CD14-positive monocyte (primary cell): ENCODE data around the gene BCAR1. TPM values are rescaled to one million over a fixed set of nuclear protein-coding genes. Genes with fewer than 3 reads are reported as not detected.

Experiments
- DNase-seq, 3 donors: peaks; one replicate each; pipeline ENCODE4 v3.0.0-alpha.2; 2011 to 2022
- H2AFZ ChIP-seq: 2 replicates; pipeline ENCODE4 v1.6.0; 2012; ENCODE audit warnings: mild to moderate bottlenecking, low read depth, low read length, inconsistent platforms; ENCODE audit not compliant: insufficient read depth, poor library complexity, severe bottlenecking
- H3K27ac ChIP-seq, 2 donors: 1 replicate in 1 of 2; 2 replicates in 1 of 2; pipeline ENCODE4 v1.5.1; 2012 to 2013; ENCODE audit warnings: low read length in 2 of 2, control low read depth in 1 of 2, inconsistent platforms in 1 of 2, low read depth in 1 of 2, mild to moderate bottlenecking in 1 of 2
- H3K27me3 ChIP-seq, 2 donors: one replicate each; pipeline versions ENCODE4 v1.6.0 to v1.6.1; 2011 to 2013; ENCODE audit warnings: low read length in 2 of 2; ENCODE audit not compliant: control insufficient read depth in 2 of 2, insufficient read depth in 2 of 2
- H3K36me3 ChIP-seq, 2 donors: replicated peaks in 1 of 2; 1 replicate in 1 of 2; 2 replicates in 1 of 2; pipeline versions ENCODE4 v1.5.1 to v1.6.1; 2012 to 2013; ENCODE audit warnings: low read length in 2 of 2, control low read depth in 1 of 2, inconsistent platforms in 1 of 2, mild to moderate bottlenecking in 1 of 2; ENCODE audit not compliant: insufficient read depth in 2 of 2, control insufficient read depth in 1 of 2
- H3K4me1 ChIP-seq, 2 donors: 1 replicate in 1 of 2; 2 replicates in 1 of 2; pipeline versions ENCODE4 v1.5.1 to v1.6.1; 2012 to 2013; ENCODE audit warnings: low read length in 2 of 2, control low read depth in 1 of 2, inconsistent platforms in 1 of 2, mild to moderate bottlenecking in 1 of 2, moderate library complexity in 1 of 2; ENCODE audit not compliant: insufficient read depth in 2 of 2, control insufficient read depth in 1 of 2
- H3K4me2 ChIP-seq: replicated peaks from 2 replicates; pipeline ENCODE3; 2012; ENCODE audit warnings: low read length, moderate library complexity, mild to moderate bottlenecking; ENCODE audit not compliant: poor library complexity, severe bottlenecking; ENCODE audit errors: extremely low read depth
- H3K4me3 ChIP-seq, 3 experiments: fragments of 200-600 bp in 1 of 3; sonication (generic) in 1 of 3; replicated peaks in 1 of 3; 1 replicate in 2 of 3; 2 replicates in 1 of 3; pipeline ENCODE4 v1.5.1; 2011 to 2013; ENCODE audit warnings: low read length in 3 of 3, mild to moderate bottlenecking in 3 of 3, control low read depth in 2 of 3, low read depth in 2 of 3, inconsistent platforms in 1 of 3, moderate library complexity in 1 of 3
- H3K79me2 ChIP-seq: 2 replicates; pipeline ENCODE4 v1.6.0; 2012; ENCODE audit warnings: mild to moderate bottlenecking, control low read depth, inconsistent platforms, low read length, moderate library complexity; ENCODE audit not compliant: insufficient read depth
- H3K9ac ChIP-seq: 2 replicates; pipeline ENCODE4 v1.6.0; 2017; ENCODE audit warnings: low read length, mild to moderate bottlenecking; ENCODE audit not compliant: insufficient read depth, poor library complexity, severe bottlenecking
- H3K9me3 ChIP-seq, 2 donors: replicated peaks in 1 of 2; 1 replicate in 1 of 2; 2 replicates in 1 of 2; pipeline versions ENCODE4 v1.5.1 to v1.6.1; 2012 to 2013; ENCODE audit warnings: low read length in 2 of 2, control low read depth in 1 of 2; ENCODE audit not compliant: control insufficient read depth in 1 of 2, insufficient read depth in 1 of 2
- H4K20me1 ChIP-seq: 2 replicates; pipeline ENCODE4 v1.6.0; 2012; ENCODE audit warnings: mild to moderate bottlenecking, low read length, control low read depth, moderate library complexity; ENCODE audit not compliant: insufficient read depth
- H3K27ac Mint-ChIP-seq, 7 donors: one replicate each; pipeline ENCODE4 v1.8.0; 2020; ENCODE audit warnings: mild to moderate bottlenecking in 7 of 7, mixed read lengths in 7 of 7, moderate library complexity in 6 of 7, inconsistent platforms in 2 of 7
- H3K27me3 Mint-ChIP-seq, 3 donors: one replicate each; pipeline ENCODE4 v1.8.0; 2021 to 2022; ENCODE audit warnings: low read depth in 3 of 3, mild to moderate bottlenecking in 3 of 3, mixed read lengths in 3 of 3, moderate library complexity in 3 of 3, inconsistent platforms in 1 of 3
- H3K36me3 Mint-ChIP-seq, 2 donors: one replicate each; pipeline ENCODE4 v1.8.0; 2020; ENCODE audit warnings: mixed read lengths in 2 of 2, inconsistent platforms in 1 of 2, mild to moderate bottlenecking in 1 of 2
- H3K4me1 Mint-ChIP-seq: one replicate; pipeline ENCODE4 v1.8.0; 2020; ENCODE audit warnings: mild to moderate bottlenecking, mixed read lengths
- H3K4me3 Mint-ChIP-seq, 2 donors: one replicate each; pipeline ENCODE4 v1.8.0; 2020; ENCODE audit warnings: mild to moderate bottlenecking in 2 of 2, mixed read lengths in 2 of 2, moderate library complexity in 1 of 2
- H3K9me3 Mint-ChIP-seq, 7 donors: one replicate each; pipeline ENCODE4 v1.8.0; 2020 to 2022; ENCODE audit warnings: mixed read lengths in 7 of 7, mild to moderate bottlenecking in 6 of 7, moderate library complexity in 6 of 7, inconsistent platforms in 2 of 7
- WGBS: methylation state at CpG from one replicate; pipeline ENCODE4 v1.1.5; 2013; ENCODE audit warnings: missing lambda C conversion rate; ENCODE audit not compliant: insufficient coverage; 5-methylcytosine and 5-hydroxymethylcytosine counted together
- intact Hi-C, 2 donors: fragments of 100-400 bp; cut with micrococcal nuclease; formaldehyde crosslinking; loops; one replicate each; pipeline versions ENCODE4 v1.15.0 to v1.15.1; 2023
- polyA plus RNA-seq, 3 donors: library from polyadenylated mRNA; depleted of rRNA in 1 of 3; unstranded in 2 of 3; stranded (reverse) in 1 of 3; fragments of 300-500 nt in 2 of 3; fragments of >200 nt in 1 of 3; fragmentation: Illumina TruSeq in 2 of 3; gene quantifications; 1 replicate in 2 of 3; 2 replicates in 1 of 3; pipeline ENCODE4 v1.2.3, GENCODE V29; 2012 to 2021
- TF ChIP-seq, protein P1 (sequence below): fragments of 200-600 bp; IDR thresholded peaks from one replicate; pipeline ENCODE4 v1.8.0; 2022; ENCODE audit warnings: antibody characterized with exemption, mild to moderate bottlenecking

BCAR1 gene
- polyA plus RNA-seq, 3 donors, result not detected

GRCh38 chr16:75296606-75297005 is 45.2 kb upstream of the BCAR1 start:
- H3K27ac Mint-ChIP-seq, result no peak overlapping the region
- no peaks in the 10 kb centered on the region for H4K20me1 ChIP-seq
- H3K27me3 ChIP-seq, result no peaks in the 10 kb centered on the region
- no peaks in the 10 kb centered on the region for H3K79me2 ChIP-seq
- H3K4me1 Mint-ChIP-seq, result no peaks in the 10 kb centered on the region
- peaks cover 7 to 84% of the 10 kb centered on the region in 2 donors for H3K36me3 ChIP-seq
- H3K27me3 Mint-ChIP-seq, result peaks cover 17 to 39% (median 35%) of the 10 kb centered on the region in 3 donors
- H3K27ac ChIP-seq, result no peak overlapping the region
- H3K36me3 Mint-ChIP-seq, result peaks cover 94 to 96% of the 10 kb centered on the region in 2 donors
- H3K4me2 ChIP-seq, result no peak overlapping the region
- no peak overlapping the region for H3K9ac ChIP-seq
- no peak for DNase-seq
- H3K4me3 ChIP-seq, result no peak overlapping the region
- no peaks in the 10 kb centered on the region for H3K9me3 ChIP-seq
- WGBS, result no CpG with 5 or more reads among the region's 1 CpG
- no peak overlapping the region for H3K4me3 Mint-ChIP-seq
- TF ChIP-seq, protein P1, sequence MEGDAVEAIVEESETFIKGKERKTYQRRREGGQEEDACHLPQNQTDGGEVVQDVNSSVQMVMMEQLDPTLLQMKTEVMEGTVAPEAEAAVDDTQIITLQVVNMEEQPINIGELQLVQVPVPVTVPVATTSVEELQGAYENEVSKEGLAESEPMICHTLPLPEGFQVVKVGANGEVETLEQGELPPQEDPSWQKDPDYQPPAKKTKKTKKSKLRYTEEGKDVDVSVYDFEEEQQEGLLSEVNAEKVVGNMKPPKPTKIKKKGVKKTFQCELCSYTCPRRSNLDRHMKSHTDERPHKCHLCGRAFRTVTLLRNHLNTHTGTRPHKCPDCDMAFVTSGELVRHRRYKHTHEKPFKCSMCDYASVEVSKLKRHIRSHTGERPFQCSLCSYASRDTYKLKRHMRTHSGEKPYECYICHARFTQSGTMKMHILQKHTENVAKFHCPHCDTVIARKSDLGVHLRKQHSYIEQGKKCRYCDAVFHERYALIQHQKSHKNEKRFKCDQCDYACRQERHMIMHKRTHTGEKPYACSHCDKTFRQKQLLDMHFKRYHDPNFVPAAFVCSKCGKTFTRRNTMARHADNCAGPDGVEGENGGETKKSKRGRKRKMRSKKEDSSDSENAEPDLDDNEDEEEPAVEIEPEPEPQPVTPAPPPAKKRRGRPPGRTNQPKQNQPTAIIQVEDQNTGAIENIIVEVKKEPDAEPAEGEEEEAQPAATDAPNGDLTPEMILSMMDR, result no peak
- H2AFZ ChIP-seq, result no peak overlapping the region
- H3K4me1 ChIP-seq, result no peaks in the 10 kb centered on the region
- intact Hi-C loops, result no loop called here
- peaks cover 0 to 6% (median 0%) of the 10 kb centered on the region in 7 donors for H3K9me3 Mint-ChIP-seq

GRCh38 chr16:75294773-75295459 is 43.5 kb upstream of the BCAR1 start:
- H3K36me3 Mint-ChIP-seq, result peaks cover 90 to 92% of the 10 kb centered on the region in 2 donors
- H3K4me3 Mint-ChIP-seq, result no peak overlapping the region
- H3K4me1 Mint-ChIP-seq, result no peaks in the 10 kb centered on the region
- no peak for DNase-seq
- TF ChIP-seq, protein P1, result no peak
- no peak overlapping the region for H3K9ac ChIP-seq
- no peaks in the 10 kb centered on the region for H3K79me2 ChIP-seq
- no peak overlapping the region for H3K27ac ChIP-seq
- no peak overlapping the region for H3K4me3 ChIP-seq
- no peaks in the 10 kb centered on the region for H4K20me1 ChIP-seq
- H3K4me2 ChIP-seq, result no peak overlapping the region
- H2AFZ ChIP-seq, result no peak overlapping the region
- H3K27me3 ChIP-seq, result peaks cover 0 to 1% of the 10 kb centered on the region in 2 donors
- H3K27me3 Mint-ChIP-seq, result peaks cover 8 to 39% (median 33%) of the 10 kb centered on the region in 3 donors
- no peaks in the 10 kb centered on the region for H3K9me3 ChIP-seq
- H3K4me1 ChIP-seq, result no peaks in the 10 kb centered on the region
- H3K9me3 Mint-ChIP-seq, result peaks cover 0 to 3% (median 0%) of the 10 kb centered on the region in 7 donors
- H3K36me3 ChIP-seq, result peaks cover 4 to 77% of the 10 kb centered on the region in 2 donors
- 100% methylated on average over 3 of the region's 6 CpGs for WGBS
- intact Hi-C loops, result no loop called here
- H3K27ac Mint-ChIP-seq, result no peak overlapping the region
